CD4-positive, alpha-beta T cell treated with Interleukin-6 at 100 ng/mL for 8 hours (primary cell): ENCODE results near the gene HCN2.
"Not testable (repeated sequence)": the region's sequence is repeated elsewhere in the genome, so short reads cannot be mapped to it uniquely, and the experiment has no call there.

Source experiments
- DNase-seq: peaks from one replicate; pipeline ENCODE4 v3.0.0-alpha.2; 2020; ENCODE audit warnings: mixed read lengths, low spot score

The HCN2 gene

DNA sequence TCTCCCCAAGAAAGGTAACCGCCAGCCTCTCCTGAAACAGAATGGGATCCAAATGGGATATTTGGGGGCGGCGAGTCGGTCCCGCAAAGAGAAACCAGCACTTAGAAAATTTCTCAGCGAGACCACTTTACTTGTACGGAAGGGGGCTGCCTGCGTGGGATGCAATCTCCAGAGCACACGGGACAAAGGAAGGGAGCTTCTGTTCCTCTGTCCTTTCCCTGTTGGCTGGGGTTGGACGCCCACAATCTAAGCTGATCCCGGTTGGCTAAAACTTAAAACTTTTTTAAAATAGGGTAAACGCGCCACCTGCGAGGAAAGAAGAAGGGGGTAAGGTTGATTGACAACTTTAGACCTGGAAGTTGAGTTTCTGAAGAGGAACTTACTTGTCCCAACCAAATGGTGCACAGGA is 18.1 kb upstream of the HCN2 start:
- no peak for DNase-seq

DNA sequence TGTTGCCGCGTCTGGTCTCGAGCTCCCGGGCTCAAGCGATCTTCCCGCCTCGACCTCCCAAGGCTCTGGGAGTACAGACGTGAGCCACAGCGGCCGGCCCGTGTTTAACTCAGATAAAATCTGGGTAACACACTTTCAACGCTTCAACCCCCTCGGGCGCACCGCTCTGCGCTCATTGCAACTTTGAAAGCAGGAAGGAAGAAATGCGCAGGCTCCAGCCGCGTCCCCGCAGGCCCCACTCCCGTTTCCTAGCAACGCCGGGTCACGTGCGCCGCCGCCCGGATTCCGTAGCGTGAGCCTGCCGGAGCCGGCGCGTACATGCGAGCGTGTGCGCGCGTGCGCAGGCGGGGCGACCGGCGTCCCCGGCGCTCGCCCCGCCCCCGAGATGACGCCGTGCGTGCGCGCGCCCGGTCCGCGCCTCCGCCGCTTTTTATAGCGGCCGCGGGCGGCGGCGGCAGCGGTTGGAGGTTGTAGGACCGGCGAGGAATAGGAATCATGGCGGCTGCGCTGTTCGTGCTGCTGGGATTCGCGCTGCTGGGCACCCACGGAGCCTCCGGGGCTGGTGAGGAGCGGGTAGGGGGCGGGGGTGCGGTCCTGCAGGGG is 17.4 kb upstream of the HCN2 start, which contains the start of gene BSG:
BSG (plus strand) TSS at position 457 of the 603 bp plus-strand sequence; CDS start at position 496, 39 bp downstream.
- peak; percentile 98 for DNase-seq

DNA sequence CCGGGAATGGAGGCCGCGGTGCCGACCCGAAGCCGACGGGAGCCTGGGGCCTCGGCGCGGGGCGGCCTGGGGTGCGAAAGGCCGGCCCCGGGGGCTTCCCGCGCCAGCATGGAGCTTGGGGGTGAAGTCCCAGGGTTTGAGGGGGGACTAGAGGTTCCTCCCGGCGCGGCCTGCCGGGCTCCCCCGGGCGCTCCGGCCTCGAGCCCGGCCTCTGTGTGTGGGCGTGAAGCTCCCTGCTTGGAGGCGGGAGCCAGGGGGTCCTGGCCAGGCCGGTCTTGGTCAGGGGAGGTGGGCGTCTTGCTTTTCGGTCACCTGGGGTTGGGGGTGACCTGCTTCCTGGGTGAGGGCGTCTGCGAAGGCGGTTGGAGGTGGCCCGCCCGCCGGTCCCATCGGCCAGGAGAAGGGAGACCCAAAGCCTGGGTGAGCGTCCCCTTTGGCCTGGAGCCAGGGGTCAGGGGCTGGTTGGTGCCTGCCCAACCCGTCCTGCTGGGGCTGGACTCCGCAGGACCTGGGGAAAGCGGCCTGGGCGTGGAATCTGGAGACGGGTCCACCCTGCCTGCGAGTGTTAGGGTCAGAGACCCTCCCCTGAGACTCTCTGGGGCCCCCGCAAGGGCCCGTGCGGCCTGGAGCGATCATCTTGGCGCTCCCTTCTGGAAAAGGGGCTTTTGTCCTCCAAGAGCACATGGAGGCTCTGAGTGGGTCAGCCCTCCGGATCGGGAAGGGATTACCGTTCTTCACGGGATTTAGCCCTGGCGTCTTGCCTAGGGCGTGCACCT is 16.8 kb upstream of the HCN2 start:
- no peak for DNase-seq

DNA sequence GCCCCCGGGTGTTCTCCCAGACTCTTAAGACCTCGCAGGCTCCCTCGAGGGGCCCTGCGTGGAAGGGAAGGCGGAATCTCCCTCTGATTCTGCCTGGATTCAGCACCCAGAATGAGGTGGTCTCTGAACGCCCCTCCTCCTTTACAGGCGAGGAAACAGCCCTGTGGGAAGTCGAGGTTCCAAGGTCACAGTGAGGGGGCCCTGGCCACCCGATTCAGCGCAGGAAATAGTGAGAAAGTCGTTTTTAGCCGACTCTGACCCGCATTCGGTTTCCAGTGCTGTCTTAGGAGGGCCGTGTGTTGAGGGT is 16.2 kb upstream of the HCN2 start:
- no peak for DNase-seq

DNA sequence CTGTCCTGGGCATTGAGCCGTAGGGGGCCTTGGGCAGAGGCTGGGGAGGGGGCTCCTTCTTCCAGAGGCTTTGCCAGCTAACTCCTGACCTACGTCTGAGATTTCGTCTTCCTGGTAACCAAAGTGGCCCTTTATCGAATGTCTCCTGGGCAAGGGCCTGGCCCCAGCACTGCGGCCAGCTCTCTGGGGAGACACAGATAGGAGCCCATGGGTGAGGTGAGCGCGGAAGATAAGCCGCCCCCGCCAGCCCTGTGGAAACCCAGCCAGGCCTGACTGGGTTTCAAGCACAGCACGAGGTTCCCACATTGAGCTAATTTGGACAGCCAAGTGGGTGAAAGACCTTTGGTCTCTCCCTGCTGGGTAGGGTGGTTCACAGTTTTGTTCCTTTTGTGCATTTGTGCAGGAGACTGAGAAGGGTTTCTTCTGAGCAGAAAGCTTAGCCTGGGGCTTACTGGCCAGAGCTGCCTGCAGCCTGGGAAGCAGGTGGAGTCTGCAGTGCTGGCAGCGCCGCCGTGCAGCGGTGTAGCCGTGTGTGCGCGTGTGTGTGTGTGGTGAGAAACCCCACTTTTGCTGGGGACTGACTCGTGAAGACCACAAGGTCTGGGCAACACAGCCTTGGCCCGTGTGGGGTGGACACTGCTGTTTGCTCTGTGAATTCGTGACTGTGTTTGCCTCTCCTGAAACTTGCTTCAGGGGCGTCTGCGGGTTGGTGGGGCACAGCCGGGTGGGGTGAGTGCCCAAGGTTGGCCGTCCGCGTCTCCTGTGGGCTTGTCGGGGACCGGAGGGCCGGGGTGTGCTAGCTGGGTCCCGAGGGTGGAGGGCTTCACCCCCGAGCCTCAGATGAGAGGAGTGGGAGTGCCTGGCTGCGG is 14.8 kb upstream of the HCN2 start:
- DNase-seq: no peak

DNA sequence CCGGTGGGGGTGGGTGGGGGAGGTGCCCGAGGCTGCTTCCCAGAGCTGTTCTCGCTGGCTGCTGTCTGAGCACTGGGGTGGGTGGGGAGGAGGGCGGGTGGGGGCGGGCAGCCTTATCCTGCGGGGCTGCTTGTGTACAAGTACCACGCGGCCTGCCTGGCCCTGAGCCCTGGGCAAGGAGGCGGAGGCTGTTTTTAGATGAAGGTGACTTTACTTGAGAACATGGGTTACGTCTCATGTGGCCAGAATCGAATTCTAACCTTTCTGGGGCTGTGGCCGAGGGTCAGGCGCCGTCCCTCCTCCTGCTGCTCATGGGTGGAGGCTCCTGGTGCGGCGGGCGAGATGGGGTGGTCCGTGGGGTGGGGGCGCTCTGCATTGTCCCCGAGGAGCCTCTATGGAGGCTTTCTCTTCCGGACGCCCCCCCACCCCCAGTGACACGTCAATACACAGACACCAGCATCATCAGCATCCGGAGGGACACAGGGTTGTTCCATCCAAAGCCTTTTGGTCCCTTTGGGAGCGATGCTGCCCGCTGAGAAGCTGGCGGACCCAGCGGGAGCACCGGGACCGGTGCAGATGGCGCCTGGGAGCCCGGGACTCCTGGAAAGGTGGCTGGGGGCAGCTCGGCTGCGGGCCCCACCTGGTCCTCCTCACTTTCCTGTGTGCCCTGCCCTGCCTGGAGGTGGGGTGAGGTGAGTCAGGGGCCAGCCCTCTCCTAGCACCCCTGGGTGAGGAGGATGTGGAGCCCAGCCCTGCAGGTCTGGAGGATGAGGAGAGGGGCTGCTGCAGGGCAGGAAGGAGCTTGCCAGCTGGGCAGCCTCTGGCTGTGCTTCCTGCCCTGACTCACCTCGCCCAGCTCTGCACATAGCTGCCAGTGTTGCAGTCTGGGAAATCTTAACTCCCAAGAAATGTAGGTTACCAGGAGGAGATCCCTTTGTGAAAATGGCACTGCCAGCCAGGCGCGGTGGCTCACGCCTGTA is 13.9 kb upstream of the HCN2 start:
- DNase-seq: no peak

DNA sequence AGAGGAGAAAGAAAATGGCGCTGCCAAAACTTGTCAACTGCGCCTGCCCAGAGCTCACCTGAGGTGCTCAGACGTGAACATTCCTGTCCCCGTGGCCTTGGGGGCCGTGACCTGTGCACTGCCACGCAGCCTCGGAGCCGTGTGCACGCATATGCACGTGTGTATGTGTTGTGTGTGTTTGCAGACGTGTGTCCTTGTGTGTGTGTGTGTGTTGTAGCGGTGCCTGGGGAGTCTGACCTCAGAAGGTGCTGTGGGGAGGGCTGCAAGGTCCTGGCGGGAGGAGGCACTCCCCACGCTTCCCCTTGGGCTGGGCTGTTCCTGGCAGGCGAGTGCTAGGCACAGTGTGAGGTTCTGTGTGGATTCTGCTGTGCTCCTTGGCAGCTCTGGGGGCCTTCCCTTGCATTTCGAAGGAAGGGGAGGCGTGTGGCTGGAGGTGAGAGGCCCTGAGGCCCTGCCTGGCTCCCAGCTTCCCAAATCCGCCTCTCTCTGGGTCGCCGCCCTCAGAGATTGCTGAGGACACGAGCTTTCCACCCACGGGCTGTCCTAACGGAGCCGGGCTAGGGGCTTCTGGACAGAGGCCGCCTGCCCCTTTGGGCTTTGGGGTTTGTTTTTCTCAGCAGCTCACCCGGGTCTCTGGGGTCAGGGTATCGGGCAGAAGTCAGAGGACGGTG is 12.8 kb upstream of the HCN2 start:
- no peak for DNase-seq

DNA sequence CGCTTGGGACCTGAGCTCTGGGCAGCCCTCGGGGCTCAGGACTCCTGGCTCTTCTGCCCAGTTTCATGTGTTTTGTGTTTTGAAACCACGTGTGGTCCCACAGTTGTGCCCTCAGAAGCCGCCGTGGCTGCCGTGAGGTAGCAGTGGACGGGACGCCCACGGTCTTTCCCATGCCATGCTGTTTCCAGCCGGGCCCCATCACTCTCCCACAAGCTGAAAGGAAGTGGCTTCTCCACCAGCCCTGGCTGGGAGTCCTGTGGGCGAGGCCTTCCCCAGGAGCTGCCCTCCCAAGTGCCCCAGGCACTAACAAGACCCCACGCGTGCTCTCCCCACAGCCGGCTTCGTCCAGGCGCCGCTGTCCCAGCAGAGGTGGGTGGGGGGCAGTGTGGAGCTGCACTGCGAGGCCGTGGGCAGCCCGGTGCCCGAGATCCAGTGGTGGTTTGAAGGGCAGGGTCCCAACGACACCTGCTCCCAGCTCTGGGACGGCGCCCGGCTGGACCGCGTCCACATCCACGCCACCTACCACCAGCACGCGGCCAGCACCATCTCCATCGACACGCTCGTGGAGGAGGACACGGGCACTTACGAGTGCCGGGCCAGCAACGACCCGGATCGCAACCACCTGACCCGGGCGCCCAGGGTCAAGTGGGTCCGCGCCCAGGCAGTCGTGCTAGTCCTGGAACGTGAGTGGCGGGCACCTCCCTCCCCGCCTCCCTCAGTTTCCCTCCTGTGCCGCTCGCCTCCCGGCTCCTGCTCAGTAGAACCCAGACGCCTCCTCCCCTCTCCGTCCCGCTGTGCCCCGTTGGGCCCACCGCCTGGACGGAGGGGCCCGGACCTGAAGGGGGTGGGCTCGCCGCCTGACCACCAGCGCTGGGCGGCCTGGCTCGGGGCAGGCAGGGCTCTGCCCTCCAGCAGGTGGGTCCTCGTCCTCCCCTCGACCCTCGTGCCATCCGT is 12.0 kb upstream of the HCN2 start:
- no peak for DNase-seq

- DNase-seq: no peak
These were observed 10.4 kb upstream of the HCN2 start for GRCh38 chr19:579111-579841.

DNA sequence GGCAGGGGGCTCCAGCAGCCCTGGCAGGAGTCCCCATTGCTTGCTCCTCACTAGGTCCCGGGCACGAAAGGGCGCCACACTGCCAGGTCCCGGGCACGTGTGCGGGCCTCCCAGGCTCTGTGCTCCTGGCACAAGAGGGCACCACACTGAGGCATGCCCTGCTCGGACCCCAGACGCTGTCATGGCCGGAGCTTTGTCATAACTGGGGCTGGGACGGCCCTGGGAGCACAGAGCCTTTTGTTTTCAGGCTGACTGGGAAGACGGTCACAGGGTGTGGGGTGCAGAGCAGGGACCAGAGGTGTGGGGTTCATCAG is 9.9 kb upstream of the HCN2 start:
- no peak for DNase-seq

GRCh38 chr19:580274-580835 is 9.3 kb upstream of the HCN2 start:
- no peak for DNase-seq

DNA sequence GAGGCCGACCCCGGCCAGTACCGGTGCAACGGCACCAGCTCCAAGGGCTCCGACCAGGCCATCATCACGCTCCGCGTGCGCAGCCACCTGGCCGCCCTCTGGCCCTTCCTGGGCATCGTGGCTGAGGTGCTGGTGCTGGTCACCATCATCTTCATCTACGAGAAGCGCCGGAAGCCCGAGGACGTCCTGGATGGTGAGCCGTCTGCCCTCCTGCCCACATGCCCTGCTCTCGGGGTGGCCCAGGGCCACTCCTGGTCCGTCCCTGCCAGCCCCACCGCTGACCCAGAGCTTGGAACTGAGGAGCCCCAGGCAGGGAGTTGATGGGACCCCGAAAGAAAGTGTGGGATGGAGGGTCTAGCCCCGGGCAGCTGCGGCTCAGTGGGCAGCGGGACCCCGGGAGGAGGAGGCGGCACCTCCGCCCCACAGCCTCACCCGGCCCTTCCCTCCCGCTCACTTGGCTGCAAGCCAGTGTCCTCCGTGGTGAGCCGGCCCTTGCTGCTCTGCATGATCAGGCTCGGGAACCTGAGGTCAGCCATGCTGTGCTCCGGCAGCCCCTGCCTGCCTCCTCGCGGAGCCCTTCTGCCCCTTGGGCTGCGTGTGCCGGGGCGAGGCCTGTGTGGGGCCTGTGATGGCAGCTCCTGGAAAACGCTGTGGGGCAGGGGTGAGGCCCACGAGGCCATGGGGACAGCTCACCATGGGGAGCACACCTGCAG is 8.1 kb upstream of the HCN2 start:
- no peak for DNase-seq

DNA sequence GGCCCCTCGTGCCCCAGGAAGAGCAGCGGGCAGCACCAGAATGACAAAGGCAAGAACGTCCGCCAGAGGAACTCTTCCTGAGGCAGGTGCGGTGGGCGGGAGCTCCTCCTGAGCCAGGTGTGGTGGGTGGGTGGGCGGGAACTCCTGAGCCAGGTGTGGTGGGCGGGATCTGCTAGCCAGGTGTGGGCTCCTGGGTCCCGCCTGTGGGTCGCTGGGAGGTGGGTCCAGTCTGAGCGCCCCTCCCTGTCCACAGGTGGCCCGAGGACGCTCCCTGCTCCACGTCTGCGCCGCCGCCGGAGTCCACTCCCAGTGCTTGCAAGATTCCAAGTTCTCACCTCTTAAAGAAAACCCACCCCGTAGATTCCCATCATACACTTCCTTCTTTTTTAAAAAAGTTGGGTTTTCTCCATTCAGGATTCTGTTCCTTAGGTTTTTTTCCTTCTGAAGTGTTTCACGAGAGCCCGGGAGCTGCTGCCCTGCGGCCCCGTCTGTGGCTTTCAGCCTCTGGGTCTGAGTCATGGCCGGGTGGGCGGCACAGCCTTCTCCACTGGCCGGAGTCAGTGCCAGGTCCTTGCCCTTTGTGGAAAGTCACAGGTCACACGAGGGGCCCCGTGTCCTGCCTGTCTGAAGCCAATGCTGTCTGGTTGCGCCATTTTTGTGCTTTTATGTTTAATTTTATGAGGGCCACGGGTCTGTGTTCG is 7.0 kb upstream of the HCN2 start:
- DNase-seq: no peak

- DNase-seq: no peak
These were observed 6.3 kb upstream of the HCN2 start for GRCh38 chr19:583198-583967.

- no peak for DNase-seq
These were observed 5.8 kb upstream of the HCN2 start for GRCh38 chr19:583968-584239.

DNA sequence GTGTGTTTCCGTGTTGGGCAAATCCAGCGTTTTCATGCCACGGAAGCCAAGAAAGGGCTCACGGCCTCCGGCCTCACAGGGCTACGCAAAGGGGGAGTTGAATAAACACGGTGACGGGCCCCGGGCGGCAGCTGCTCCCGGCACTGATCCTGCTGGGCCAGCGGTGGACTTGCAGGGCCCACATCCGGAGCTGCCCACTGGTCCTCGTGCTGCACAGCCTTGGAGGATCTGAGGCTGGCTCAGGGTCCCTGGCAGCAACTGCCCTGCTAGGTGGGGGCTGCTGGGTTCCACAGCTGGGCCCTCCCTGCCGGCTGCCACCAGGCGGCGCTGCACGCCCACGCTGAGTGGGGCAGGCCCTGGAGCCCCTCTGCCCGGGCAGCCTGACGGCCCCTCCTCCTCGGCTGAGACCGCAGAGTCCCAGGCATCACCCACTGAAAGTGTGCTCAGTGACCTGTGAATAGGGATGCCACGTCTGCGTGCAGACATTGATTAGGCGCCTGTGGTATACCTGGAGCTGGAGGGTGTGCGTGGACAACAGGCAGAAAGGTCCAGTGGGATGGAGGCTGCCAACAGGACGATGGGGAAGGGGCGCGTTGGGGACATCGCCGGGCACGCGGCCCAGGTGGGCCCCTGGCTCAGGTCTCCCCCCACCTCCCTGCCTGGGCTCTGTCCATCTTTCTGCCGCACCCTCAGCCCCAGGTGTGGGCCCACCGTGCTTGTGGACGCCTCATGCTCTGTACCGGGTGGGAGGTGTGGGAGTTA is 5.3 kb upstream of the HCN2 start:
- DNase-seq: peak; percentile 48

DNA sequence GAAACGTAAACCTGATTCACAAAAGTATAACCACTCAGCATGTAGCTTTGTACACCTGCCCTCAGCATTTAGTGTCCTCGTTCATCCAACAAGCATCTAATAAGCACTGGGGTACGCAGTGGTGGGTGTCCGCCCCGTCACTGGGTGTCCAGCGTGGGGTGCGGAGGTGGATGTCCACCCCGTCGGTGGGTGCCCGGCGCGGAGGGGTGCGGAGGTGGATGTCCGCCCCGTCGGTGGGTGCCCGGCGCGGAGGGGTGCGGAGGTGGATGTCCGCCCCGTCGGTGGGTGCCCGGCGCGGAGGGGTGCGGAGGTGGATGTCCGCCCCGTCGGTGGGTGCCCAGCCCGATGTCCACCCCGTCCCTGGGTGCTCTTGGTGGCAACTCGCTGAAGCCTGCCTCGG is 4.5 kb upstream of the HCN2 start:
- not testable (repeated sequence) for DNase-seq
